GM19455 (cell line): ENCODE data around the gene MAGI2.
"Not testable (repeated sequence)": the region's sequence is repeated elsewhere in the genome, so short reads cannot be mapped to it uniquely, and the experiment has no call there.

Experiments
- ATAC-seq: cut with Tn5 transposase; IDR thresholded peaks from one replicate; pipeline ENCODE4 v1.9.1; 2021; ENCODE audit not compliant: unreplicated experiment

The MAGI2 gene

DNA sequence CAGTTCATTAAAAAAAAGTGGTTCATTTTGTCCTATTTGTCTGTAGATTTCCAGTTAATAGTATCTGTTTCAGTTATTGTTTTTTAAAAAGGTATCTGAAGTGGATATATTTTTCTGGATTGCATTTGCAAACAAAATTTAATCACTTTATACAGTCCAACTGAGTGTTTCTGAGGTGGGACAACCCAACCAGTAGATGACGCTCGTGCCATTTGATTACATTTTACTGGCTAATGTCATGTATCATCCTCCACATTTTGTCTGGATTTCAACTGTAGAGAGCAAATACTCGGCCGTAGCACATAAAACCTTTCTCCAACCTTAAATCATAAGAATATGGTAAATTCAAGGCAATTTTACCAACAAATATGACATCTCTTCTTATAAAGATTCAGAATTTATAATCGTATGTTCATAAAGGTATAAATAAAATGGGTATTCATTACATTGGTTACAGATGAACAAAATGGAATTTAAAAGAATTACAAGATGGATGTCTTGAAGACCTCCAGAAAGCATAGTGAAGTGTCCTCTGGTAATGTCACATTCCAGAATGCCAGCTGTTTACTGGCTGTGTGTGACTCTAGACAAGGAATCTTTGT, 865.9 kb downstream of the MAGI2 start:
- no peak for ATAC-seq

DNA sequence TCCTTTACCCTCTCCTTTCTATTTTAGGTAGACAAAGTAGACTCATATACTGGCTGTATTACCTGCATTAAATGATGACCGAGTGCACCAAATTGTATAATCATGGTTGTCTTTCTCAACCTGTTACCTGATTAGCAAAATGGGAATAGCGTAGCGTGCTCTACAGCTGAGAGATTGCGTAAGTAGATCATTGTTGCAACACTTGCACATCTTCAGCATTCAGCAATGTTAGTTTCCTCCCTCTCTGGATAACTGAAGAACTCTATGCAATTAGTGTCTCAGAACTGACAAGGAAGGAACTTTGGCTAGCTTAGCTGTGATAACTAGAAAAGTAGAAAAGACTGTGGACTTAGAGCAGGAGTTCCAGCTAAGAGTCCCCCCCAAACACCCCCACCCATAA, 867.5 kb downstream of the MAGI2 start:
- no peak for ATAC-seq

GRCh38 chr7:78578686-78579085, 874.8 kb downstream of the MAGI2 start:
- ATAC-seq, result no peak

- ATAC-seq, result not testable (repeated sequence)
These were observed 876.1 kb downstream of the MAGI2 start for GRCh38 chr7:78577174-78577952.

DNA sequence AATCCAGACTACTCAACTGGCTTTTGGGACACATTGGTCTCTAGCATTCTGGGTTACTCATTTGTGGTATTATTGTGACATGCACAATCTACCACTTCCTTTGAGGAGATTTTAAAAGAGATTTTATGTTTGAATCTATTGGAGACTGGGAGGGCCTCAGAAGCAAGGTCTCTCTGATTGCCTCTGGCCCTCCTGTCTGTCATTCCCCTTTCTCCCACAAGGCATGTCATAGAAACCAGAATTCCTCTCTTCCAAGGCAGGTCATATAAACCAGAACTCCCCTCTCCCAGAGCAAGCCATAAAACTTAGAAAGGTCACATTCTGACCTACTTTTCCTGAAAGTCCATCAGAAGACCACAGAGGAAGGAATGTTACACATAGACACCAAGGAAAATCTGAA, 877.2 kb downstream of the MAGI2 start:
- no peak for ATAC-seq

DNA sequence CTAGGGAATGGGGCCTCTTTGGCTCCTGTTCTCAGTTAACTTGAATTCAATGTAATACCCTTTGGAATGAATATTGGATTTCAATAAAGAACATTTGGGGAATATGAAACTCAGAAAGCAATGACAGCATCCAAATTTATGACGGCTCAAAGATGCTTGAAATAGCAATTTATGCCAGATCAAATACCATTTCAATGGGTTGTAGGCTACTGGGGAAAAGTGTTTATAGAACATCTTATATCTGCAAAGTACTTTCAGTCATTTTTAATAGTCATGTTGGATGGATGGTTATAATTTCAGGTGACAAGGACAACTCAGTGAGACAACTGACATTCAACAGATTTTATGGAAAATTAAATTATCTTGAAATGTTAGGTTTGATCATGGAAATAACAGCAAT, 882.2 kb downstream of the MAGI2 start:
- no peak for ATAC-seq

- no peak for ATAC-seq
These were observed 884.8 kb downstream of the MAGI2 start for GRCh38 chr7:78568690-78569089.

- no peak for ATAC-seq
These were observed 885.6 kb downstream of the MAGI2 start for GRCh38 chr7:78567836-78568235.

GRCh38 chr7:78565784-78566183, 887.7 kb downstream of the MAGI2 start:
- no peak for ATAC-seq

DNA sequence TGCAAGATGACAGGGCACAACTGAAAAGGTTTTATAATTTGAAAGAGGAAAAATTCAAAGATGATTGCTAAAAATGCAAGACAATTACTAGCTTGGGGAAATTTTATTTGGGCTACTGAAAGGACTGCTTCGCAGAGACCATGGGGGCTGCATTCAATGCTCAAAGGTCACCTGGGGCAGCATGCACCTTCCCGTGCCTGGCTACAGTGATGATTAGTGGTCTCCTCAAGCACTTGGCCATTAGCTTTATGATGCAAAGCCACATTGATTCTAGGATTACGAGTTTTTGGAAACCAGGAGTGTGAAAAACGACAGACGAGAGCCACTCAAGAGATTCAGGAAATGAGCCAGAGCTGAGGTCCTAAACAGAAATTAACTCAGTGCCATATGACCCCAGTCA, 890.3 kb downstream of the MAGI2 start:
- no peak for ATAC-seq

GRCh38 chr7:78562191-78562590, 891.3 kb downstream of the MAGI2 start:
- no peak for ATAC-seq

DNA sequence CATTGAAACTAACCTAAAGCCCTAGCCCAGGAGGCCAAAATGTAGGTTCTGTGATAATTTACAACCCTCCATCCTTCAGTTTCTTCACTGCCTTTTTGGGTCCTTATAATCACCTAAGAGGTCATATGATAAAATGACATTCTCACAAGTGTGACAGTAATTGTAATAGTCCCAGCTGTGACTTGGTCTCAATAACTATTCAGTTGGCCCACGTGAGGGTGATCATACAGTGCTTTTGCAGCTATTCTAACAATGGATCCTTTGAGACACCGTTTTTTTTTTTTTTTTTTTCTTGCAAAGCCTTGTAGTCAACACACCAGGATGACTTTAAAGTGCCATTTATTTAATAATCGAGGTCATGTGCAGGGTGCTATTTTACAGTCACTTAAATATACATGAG, 894.9 kb downstream of the MAGI2 start:
- no peak for ATAC-seq

- ATAC-seq, result no peak
These were observed 909.5 kb downstream of the MAGI2 start for GRCh38 chr7:78543976-78544375.

- ATAC-seq, result no peak
These were observed 910.5 kb downstream of the MAGI2 start for GRCh38 chr7:78542981-78543380.

DNA sequence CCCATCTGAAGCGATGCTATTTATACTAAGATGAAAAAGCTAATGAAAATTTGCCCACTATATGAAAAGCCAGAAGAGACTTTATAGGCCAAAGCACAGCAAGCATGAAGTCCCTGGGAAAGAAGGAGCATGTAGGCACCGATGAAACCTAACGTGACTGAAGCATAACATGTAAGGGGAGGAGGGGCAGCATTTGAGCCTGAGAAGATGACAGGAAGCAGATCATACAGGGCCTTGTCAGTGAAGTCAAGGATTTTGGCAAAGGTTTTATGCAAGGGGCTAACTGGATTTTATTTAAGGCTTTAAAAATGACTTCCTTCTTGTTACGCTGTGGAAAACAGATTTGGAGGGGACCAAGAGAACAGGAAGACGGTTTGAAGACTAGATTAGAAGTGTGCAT, 910.9 kb downstream of the MAGI2 start:
- no peak for ATAC-seq

DNA sequence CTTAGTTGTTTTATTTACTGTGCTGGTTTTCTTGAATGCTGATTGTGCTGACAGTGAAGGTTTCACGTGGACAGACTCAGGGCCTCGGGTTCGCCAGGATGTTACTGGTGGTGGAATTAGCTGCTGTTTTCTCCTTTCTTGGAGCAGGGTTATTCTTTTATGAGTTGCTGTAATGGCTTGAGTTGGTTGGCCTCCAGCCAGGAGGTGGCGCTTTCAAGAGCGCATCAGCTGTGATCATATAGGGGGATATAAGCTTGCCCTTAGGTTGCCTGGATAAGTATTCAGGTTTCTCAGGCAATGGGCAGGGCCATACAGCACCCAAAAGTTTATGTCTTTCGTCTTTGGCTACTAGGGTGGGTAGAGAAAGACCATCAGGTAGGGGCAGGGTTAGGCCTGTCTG, 913.6 kb downstream of the MAGI2 start:
- ATAC-seq, result no peak

DNA sequence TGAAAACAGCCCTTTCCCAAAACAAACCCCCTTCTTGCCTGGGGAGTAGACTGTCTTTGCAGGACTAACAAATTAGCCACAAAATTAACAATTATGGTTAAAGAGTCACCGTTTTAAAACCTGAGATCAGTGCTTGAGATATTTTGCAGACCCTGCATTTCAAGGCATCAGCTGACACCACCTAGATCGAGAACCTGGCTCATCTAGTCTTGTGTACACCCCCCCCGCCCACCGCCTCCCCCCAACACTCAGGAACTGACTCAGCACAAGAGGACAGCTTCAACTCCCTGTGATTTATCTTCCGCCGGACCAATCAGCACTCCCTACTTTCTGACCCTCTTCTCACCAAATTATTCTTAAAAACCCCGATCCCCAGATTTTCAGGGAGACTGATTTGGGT, 917.8 kb downstream of the MAGI2 start:
- ATAC-seq, result no peak

GRCh38 chr7:78530351-78530750, 923.1 kb downstream of the MAGI2 start:
- no peak for ATAC-seq

GRCh38 chr7:78529392-78529791, 924.1 kb downstream of the MAGI2 start:
- no peak for ATAC-seq

DNA sequence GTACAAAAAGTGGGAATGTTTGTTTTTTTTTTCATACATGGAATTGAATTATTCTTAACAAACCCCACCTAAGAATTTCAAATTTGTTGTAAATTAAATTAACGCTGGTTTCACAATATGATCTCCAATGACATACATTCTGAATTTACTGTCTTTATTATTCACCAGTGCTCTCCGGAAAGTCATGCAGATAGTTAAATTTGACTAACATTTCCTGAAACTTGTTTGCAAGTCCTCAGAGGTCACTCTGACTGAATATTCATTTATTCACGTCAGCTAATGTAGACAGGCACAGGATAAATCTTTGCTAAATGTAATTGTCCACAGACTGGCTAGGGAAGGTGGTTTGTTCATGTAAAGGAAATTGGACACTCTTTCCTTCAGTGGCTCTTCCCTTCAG, 924.5 kb downstream of the MAGI2 start:
- ATAC-seq, result no peak

DNA sequence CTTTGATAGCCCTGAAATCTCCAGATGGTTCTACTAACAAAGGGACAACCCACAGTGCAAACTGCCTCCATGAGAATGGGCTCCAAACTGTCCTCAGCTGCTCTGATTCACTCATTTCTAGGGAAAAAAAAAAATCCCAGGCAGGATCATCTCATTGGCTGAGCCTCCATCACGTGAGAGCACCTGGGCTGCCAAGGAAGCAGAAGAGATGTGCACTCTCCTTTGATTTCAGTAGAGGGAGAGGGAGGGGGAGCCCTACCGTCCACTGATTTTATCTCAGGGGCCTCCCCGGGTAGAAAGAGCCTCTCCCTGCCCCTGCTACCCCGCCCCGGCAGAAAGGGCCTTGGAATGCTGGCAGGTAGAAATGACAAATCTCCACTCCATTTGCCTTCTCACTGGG, 929.5 kb downstream of the MAGI2 start:
- no peak for ATAC-seq

DNA sequence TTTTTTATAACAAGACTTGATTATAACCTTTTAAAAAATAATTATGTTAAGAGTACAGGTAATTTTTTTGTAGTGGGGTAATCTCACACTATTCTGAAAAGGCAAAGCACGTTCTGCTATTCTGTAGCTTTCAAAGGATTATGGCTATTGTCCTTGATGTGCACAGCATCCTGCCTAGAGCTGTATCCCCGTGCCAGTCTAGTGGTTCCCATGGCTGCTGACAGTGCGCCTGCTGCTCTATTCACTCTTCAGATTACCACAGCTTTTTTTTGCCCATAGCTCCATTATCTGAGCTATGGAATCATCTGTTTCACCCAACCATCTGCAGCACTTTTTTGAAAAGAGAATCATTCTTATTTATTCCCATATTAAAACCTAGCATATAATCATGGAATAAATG, 931.5 kb downstream of the MAGI2 start:
- ATAC-seq, result no peak

- no peak for ATAC-seq
These were observed 937.0 kb downstream of the MAGI2 start for GRCh38 chr7:78516450-78516849.
